GM23338 (cell line): ENCODE measurements around the gene TMEM238. TPM values are rescaled to one million over a fixed set of nuclear protein-coding genes. Genes with fewer than 3 reads are reported as not detected.
A peak's percentile ranks its signal among the peaks of the same experiment; 100 is the strongest.

Experiments used
- ATAC-seq: fragments of 200-7000 bp; cut with Tn5 transposase; 3 replicates; pipeline ENCODE4 v1.9.1; 2020
- DNase-seq: peaks from one replicate; pipeline ENCODE4 v3.0.0-alpha.2; 2015; ENCODE audit warnings: low spot score
- H2AFZ ChIP-seq: fragments of 200-600 bp; sonication (generic); 2 replicates; pipeline ENCODE4 v1.8.0; 2016; ENCODE audit warnings: antibody characterized with exemption, mild to moderate bottlenecking, moderate library complexity
- H3F3A ChIP-seq: fragments of 200-600 bp; sonication (generic); replicated peaks from 2 replicates; pipeline ENCODE4 v1.8.0; 2017; ENCODE audit warnings: antibody characterized with exemption, mixed run types, low read depth
- H3K27ac ChIP-seq: fragments of 200-600 bp; sonication (generic); 2 replicates; pipeline ENCODE4 v1.6.1; 2016; ENCODE audit warnings: low read depth
- H3K27me3 ChIP-seq: fragments of 200-600 bp; sonication (generic); 2 replicates; pipeline ENCODE4 v1.8.0; 2016; ENCODE audit warnings: mild to moderate bottlenecking, mixed run types, moderate library complexity; ENCODE audit not compliant: insufficient read depth
- H3K36me3 ChIP-seq: fragments of 200-600 bp; sonication (generic); 2 replicates; pipeline ENCODE4 v1.8.0; 2016; ENCODE audit warnings: mild to moderate bottlenecking; ENCODE audit not compliant: insufficient read depth
- H3K4me1 ChIP-seq: fragments of 200-600 bp; sonication (generic); 2 replicates; pipeline ENCODE4 v1.8.0; 2016; ENCODE audit warnings: mild to moderate bottlenecking, moderate library complexity; ENCODE audit not compliant: insufficient read depth
- H3K4me2 ChIP-seq: fragments of 200-600 bp; sonication (generic); 2 replicates; pipeline ENCODE4 v1.7.1; 2017; ENCODE audit warnings: mixed run types
- H3K4me3 ChIP-seq: fragments of 200-600 bp; sonication (generic); 2 replicates; pipeline ENCODE4 v1.6.1; 2016; ENCODE audit warnings: mixed run types
- H3K79me2 ChIP-seq: fragments of 200-600 bp; sonication (generic); replicated peaks from 2 replicates; pipeline ENCODE4 v1.8.0; 2017; ENCODE audit warnings: mild to moderate bottlenecking; ENCODE audit not compliant: insufficient read depth
- H3K9me2 ChIP-seq: fragments of 200-600 bp; sonication (generic); 2 replicates; pipeline ENCODE4 v1.8.0; 2017; ENCODE audit not compliant: insufficient read depth
- H4K20me1 ChIP-seq: fragments of 200-600 bp; sonication (generic); replicated peaks from 2 replicates; pipeline ENCODE4 v1.8.0; 2017; ENCODE audit warnings: mild to moderate bottlenecking; ENCODE audit not compliant: insufficient read depth
- H3K27ac Mint-ChIP-seq: 2 replicates; pipeline ENCODE4 v1.8.0; 2020; ENCODE audit warnings: inconsistent platforms, mild to moderate bottlenecking, moderate library complexity, mixed read lengths
- H3K27me3 Mint-ChIP-seq: 3 replicates; pipeline ENCODE4 v1.8.0; 2022; ENCODE audit warnings: low read depth, mild to moderate bottlenecking, moderate library complexity, mixed read lengths, inconsistent platforms; ENCODE audit not compliant: insufficient read depth, poor library complexity
- H3K36me3 Mint-ChIP-seq: 3 replicates; pipeline ENCODE4 v1.8.0; 2021; ENCODE audit warnings: low read depth, mild to moderate bottlenecking, inconsistent platforms, moderate library complexity, mixed read lengths
- H3K4me1 Mint-ChIP-seq: 3 replicates; pipeline ENCODE4 v1.8.0; 2020; ENCODE audit warnings: mild to moderate bottlenecking, inconsistent platforms, mixed read lengths
- H3K4me3 Mint-ChIP-seq: 3 replicates; pipeline ENCODE4 v1.8.0; 2021; ENCODE audit warnings: moderate library complexity, mild to moderate bottlenecking, inconsistent platforms, mixed read lengths
- H3K9me3 Mint-ChIP-seq: 3 replicates; pipeline ENCODE4 v1.8.0; 2020; ENCODE audit warnings: moderate library complexity, mild to moderate bottlenecking, inconsistent platforms, mixed read lengths
- CREB1 ChIP-seq: fragments of 250-450 bp; sonication (Bioruptor Pico); IDR thresholded peaks from 2 replicates; pipeline ENCODE4 v1.5.0; 2020; ENCODE audit warnings: low read depth, mild to moderate bottlenecking, moderate library complexity
- CTCF ChIP-seq, 2 experiments: fragments of 200-600 bp in 1 of 2; sonication (generic) in 1 of 2; conservative IDR thresholded peaks; 2 replicates each; pipeline versions ENCODE4 v1.5.1 to v1.6.1; 2016 to 2017; ENCODE audit warnings: antibody characterized with exemption in 2 of 2, low read depth in 2 of 2, mild to moderate bottlenecking in 2 of 2, moderate library complexity in 1 of 2
- EZH2phosphoT487 ChIP-seq: fragments of 200-600 bp; sonication (generic); IDR thresholded peaks from one replicate; pipeline ENCODE4 v1.8.1; 2018; ENCODE audit warnings: antibody characterized with exemption; ENCODE audit not compliant: unreplicated experiment
- JUNB ChIP-seq: IDR thresholded peaks from one replicate; pipeline ENCODE4 v1.6.1; 2016; ENCODE audit warnings: antibody characterized with exemption; ENCODE audit not compliant: unreplicated experiment
- NANOG ChIP-seq: IDR thresholded peaks from 2 replicates; pipeline ENCODE4 v1.6.1; 2016; ENCODE audit warnings: antibody characterized with exemption, borderline replicate concordance
- POLR2AphosphoS5 ChIP-seq: IDR thresholded peaks from 2 replicates; pipeline ENCODE4 v1.6.1; 2016; ENCODE audit warnings: antibody characterized with exemption, low read depth
- STAT1 ChIP-seq: IDR thresholded peaks from one replicate; pipeline ENCODE4 v1.6.1; 2016; ENCODE audit warnings: antibody characterized with exemption; ENCODE audit not compliant: unreplicated experiment
- ZNF114 ChIP-seq: fragments of 250-450 bp; sonication (Bioruptor Pico); IDR thresholded peaks from 2 replicates; pipeline ENCODE4 v1.5.0; 2020; ENCODE audit warnings: mild to moderate bottlenecking, moderate library complexity
- ZNF331 ChIP-seq: fragments of 250-450 bp; sonication (Bioruptor Pico); IDR thresholded peaks from 2 replicates; pipeline ENCODE4 v1.5.0; 2020; ENCODE audit warnings: low read depth, mild to moderate bottlenecking, moderate library complexity
- polyA plus RNA-seq: library from polyadenylated mRNA; unstranded; fragments of >200 nt; fragmentation: Nextera tagmentation; extraction: Ambion mirVana; gene quantifications from 2 replicates; pipeline ENCODE4 v1.2.1, GENCODE V29; 2016
- total RNA-seq: library from RNA; depleted of rRNA; stranded (reverse); fragments of >200 nt; shearing (Covaris generic); gene quantifications from 2 replicates; pipeline ENCODE4 v1.2.3, GENCODE V29; 2014
- TF ChIP-seq, protein P1 (sequence below): fragments of 250-450 bp; sonication (Bioruptor Pico); IDR thresholded peaks from 2 replicates; pipeline ENCODE4 v1.5.0; 2020; ENCODE audit warnings: mild to moderate bottlenecking, moderate library complexity

Gene TMEM238
- total and polyA plus RNA-seq, 2 experiments from 2014 or later, result 0.55 to 7.5 TPM

DNA sequence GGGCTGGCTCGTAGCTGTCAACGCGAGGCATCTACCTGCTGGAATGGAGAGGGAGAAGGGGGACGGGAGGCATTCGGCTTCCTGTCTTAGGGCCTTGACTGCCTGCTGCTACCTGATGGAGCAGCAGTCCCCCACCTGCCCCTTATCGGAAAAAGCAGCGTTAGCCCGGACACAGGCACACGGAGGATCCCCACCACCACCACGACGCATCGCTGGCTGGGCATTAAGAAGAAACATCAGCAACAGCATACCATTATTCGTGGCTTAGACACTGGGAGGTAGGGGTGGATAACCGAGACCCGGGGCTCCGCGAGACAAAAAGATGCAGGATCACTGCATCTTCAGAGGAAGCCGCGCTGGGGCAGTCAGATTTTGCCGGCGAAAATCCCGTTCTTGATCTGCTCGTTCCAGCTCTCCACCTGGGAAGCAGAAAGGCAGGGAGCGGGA, 30.7 kb downstream of the TMEM238 start (continued):
- TF ChIP-seq STAT1 (no peak), CTCF (conservative IDR thresholded peaks at IDR 0.05; ENCODE audit: low read depth in 2 of 2) (no peak), JUNB (no peak), CREB1 (no peak), ZNF114 (CRISPR knock-in tag) (no peak), ZNF331 (no peak)

GRCh38 chr19:55352549-55353145, 31.4 kb downstream of the TMEM238 start:
- Histone ChIP-seq H3K4me2 (peak overlapping the region; percentile 91; the same call in 1 of the 2 replicates), H3K4me3 (peak overlapping the region; percentile 75; the same call in 1 of the 2 replicates), H4K20me1 (no peaks in the 10 kb centered on the region), H3F3A (peaks cover 30% of the 10 kb centered on the region), H3K79me2 (no peaks in the 10 kb centered on the region), H2AFZ (no peak overlapping the region), H3K27me3 (peaks cover 63% of the 10 kb centered on the region), H3K9me2 (no peaks in the 10 kb centered on the region), H3K36me3 (no peaks in the 10 kb centered on the region), H3K4me1 (peaks cover 39% of the 10 kb centered on the region), H3K27ac (no peak overlapping the region)
- DNase-seq (no peak), ATAC-seq (no peak)
- H3K27ac Mint-ChIP-seq, result no peak overlapping the region
- peaks cover 70% of the 10 kb centered on the region for H3K27me3 Mint-ChIP-seq
- H3K4me1 Mint-ChIP-seq, result peaks cover 51% of the 10 kb centered on the region
- no peak for TF ChIP-seq POLR2AphosphoS5
- TF ChIP-seq JUNB, result no peak
- TF ChIP-seq CTCF (conservative IDR thresholded peaks at IDR 0.05; ENCODE audit: low read depth in 2 of 2), result no peak
- TF ChIP-seq CREB1, result no peak
- no peak for TF ChIP-seq STAT1
- TF ChIP-seq, protein P1, sequence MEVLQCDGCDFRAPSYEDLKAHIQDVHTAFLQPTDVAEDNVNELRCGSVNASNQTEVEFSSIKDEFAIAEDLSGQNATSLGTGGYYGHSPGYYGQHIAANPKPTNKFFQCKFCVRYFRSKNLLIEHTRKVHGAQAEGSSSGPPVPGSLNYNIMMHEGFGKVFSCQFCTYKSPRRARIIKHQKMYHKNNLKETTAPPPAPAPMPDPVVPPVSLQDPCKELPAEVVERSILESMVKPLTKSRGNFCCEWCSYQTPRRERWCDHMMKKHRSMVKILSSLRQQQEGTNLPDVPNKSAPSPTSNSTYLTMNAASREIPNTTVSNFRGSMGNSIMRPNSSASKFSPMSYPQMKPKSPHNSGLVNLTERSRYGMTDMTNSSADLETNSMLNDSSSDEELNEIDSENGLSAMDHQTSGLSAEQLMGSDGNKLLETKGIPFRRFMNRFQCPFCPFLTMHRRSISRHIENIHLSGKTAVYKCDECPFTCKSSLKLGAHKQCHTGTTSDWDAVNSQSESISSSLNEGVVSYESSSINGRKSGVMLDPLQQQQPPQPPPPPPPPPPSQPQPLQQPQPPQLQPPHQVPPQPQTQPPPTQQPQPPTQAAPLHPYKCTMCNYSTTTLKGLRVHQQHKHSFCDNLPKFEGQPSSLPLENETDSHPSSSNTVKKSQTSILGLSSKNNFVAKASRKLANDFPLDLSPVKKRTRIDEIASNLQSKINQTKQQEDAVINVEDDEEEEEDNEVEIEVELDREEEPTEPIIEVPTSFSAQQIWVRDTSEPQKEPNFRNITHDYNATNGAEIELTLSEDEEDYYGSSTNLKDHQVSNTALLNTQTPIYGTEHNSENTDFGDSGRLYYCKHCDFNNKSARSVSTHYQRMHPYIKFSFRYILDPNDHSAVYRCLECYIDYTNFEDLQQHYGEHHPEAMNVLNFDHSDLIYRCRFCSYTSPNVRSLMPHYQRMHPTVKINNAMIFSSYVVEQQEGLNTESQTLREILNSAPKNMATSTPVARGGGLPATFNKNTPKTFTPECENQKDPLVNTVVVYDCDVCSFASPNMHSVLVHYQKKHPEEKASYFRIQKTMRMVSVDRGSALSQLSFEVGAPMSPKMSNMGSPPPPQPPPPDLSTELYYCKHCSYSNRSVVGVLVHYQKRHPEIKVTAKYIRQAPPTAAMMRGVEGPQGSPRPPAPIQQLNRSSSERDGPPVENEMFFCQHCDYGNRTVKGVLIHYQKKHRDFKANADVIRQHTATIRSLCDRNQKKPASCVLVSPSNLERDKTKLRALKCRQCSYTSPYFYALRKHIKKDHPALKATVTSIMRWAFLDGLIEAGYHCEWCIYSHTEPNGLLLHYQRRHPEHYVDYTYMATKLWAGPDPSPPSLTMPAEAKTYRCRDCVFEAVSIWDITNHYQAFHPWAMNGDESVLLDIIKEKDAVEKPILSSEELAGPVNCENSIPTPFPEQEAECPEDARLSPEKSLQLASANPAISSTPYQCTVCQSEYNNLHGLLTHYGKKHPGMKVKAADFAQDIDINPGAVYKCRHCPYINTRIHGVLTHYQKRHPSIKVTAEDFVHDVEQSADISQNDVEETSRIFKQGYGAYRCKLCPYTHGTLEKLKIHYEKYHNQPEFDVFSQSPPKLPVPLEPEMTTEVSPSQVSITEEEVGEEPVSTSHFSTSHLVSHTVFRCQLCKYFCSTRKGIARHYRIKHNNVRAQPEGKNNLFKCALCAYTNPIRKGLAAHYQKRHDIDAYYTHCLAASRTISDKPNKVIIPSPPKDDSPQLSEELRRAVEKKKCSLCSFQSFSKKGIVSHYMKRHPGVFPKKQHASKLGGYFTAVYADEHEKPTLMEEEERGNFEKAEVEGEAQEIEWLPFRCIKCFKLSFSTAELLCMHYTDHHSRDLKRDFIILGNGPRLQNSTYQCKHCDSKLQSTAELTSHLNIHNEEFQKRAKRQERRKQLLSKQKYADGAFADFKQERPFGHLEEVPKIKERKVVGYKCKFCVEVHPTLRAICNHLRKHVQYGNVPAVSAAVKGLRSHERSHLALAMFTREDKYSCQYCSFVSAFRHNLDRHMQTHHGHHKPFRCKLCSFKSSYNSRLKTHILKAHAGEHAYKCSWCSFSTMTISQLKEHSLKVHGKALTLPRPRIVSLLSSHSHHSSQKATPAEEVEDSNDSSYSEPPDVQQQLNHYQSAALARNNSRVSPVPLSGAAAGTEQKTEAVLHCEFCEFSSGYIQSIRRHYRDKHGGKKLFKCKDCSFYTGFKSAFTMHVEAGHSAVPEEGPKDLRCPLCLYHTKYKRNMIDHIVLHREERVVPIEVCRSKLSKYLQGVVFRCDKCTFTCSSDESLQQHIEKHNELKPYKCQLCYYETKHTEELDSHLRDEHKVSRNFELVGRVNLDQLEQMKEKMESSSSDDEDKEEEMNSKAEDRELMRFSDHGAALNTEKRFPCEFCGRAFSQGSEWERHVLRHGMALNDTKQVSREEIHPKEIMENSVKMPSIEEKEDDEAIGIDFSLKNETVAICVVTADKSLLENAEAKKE (CRISPR knock-in tag), result no peak
- TF ChIP-seq ZNF331, result no peak
- TF ChIP-seq NANOG, result no peak
- TF ChIP-seq EZH2phosphoT487, result no peak
- TF ChIP-seq ZNF114 (CRISPR knock-in tag), result no peak
- peak overlapping the region; percentile 72 for H3K4me3 Mint-ChIP-seq
- H3K9me3 Mint-ChIP-seq, result no peaks in the 10 kb centered on the region
- 0 out of 3 replicates have a peak, but pooled peaks cover 4% of the 10 kb centered on the region for H3K36me3 Mint-ChIP-seq
